PC-9 (cell line): ENCODE measurements around the gene UBE2E2.

Experiments
- CTCF ChIP-seq: fragments of 200-600 bp; sonication (generic); conservative IDR thresholded peaks from 2 replicates; pipeline ENCODE4 v1.6.1; 2017; ENCODE audit warnings: mixed run types, antibody characterized with exemption, mild to moderate bottlenecking, moderate library complexity
- EZH2 ChIP-seq: fragments of 200-600 bp; sonication (generic); IDR thresholded peaks from 2 replicates; pipeline ENCODE4 v1.8.0; 2017; ENCODE audit warnings: antibody characterized with exemption, low read depth

- no peak for TF ChIP-seq CTCF
- TF ChIP-seq EZH2: no peak
Observed at GRCh38 chr3:23202203-23202920, 765 bp upstream of the UBE2E2 start.
